22Rv1 (cell line): ENCODE results near the gene MOK.

Experiments used
- H3K27ac ChIP-seq: fragments of 450-650 bp; 2 replicates; pipeline ENCODE4 v1.5.1; 2017
- ZFX ChIP-seq: fragments of 450-650 bp; IDR thresholded peaks from 2 replicates; pipeline ENCODE4 v1.6.1; 2017; ENCODE audit warnings: antibody characterized with exemption, borderline replicate concordance
- TF ChIP-seq, protein P1 (sequence below): fragments of 450-650 bp; IDR thresholded peaks from 2 replicates; pipeline ENCODE4 v1.5.1; 2017; ENCODE audit warnings: mild to moderate bottlenecking

MOK gene

DNA sequence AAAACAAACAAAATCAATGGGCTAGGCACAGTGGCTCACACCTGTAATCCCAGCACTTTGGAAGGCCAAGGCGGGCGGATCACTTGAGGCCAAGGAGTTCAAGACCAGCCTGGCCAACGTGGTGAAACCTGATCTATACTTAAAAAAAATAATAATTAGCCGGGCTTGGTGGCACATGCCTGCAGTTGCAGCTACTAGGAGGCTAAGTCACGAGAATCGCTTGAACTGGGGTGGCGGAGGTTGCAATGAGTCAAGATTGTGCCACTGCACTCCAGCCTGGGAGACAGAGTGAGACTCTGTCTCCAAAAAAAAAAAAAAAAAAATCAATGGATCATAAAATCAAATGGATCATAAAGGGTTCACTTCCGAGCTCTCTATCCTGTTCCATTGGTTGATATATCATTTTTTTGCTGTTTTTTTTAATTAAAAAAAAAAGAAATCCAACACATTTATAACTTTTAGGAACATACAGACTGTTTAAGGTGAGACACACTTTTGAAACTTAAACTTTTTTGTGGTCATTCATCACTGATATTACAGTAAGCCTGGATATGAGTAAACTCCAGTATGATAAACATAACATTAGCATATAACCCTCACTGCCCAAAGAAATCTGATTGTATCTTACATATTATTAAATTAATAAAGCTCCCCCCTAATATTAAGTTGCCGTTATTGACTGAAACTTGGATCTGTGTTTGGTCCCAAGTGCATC is 22.1 kb downstream of the MOK start:
- H3K27ac ChIP-seq: no peak overlapping the region
- no peak for TF ChIP-seq ZFX
- TF ChIP-seq, protein P1, sequence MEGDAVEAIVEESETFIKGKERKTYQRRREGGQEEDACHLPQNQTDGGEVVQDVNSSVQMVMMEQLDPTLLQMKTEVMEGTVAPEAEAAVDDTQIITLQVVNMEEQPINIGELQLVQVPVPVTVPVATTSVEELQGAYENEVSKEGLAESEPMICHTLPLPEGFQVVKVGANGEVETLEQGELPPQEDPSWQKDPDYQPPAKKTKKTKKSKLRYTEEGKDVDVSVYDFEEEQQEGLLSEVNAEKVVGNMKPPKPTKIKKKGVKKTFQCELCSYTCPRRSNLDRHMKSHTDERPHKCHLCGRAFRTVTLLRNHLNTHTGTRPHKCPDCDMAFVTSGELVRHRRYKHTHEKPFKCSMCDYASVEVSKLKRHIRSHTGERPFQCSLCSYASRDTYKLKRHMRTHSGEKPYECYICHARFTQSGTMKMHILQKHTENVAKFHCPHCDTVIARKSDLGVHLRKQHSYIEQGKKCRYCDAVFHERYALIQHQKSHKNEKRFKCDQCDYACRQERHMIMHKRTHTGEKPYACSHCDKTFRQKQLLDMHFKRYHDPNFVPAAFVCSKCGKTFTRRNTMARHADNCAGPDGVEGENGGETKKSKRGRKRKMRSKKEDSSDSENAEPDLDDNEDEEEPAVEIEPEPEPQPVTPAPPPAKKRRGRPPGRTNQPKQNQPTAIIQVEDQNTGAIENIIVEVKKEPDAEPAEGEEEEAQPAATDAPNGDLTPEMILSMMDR: no peak

DNA sequence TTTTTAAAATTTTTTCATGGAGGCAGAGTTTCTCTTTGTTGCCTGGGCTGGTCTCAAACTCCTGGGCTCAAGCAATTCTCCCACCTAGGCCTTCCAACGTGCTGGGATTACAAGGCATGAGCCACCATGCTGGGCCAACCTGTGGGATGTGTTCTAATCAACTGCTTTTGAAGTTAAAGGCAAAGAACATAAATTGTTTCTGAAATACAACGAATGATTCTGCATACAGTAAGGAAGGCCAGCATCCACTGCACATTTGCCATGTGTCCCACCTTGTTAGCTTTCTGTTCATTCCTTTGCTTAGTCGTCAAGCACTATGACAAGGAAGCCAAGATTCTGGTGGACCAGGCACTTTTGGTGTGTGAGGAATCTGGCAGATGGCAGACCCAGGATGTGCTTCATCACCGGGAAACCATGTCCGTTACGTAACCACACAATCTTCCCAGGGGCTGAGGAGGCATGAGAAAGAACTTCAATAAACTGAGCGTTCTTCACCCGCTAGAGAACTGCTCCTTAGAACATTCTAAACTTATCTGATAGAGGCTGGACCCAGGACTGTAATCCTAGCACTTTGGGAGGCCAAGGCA is 24.5 kb downstream of the MOK start:
- TF ChIP-seq, protein P1: no peak
- TF ChIP-seq ZFX: no peak
- 0 out of 2 replicates have a peak overlapping the region, but pooled peaks have one; percentile 51 for H3K27ac ChIP-seq

DNA sequence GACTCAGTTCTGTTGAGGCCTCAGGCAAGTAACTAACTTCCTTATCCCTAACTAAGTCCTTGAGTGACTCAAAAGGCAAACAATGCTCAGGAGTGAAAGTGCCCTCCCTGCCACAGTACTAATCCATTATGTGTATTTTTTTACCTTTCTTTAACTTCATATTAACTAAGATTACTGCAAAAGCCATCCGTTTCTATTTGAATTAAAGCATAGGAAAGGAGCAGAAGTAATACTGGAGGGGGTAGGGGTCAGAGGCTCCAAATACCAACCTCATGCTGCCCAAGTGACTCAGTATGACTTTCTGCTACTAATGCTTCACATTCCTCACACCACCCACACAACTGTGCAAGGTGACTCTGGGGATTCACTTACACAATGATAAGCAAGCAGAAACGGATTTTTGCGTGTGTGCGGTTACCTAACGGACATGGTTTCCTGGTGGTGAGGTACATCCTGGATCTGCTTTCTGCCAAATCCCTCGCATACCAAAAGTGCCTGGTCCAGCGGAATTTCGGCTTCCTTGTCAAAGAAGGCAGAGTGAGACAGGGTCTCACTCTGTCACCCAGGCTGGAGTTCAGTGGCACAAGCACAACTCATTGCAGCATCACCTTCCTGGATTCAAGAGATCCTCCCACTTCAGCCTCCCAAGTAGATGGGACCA is 25.1 kb downstream of the MOK start:
- TF ChIP-seq ZFX: no peak
- TF ChIP-seq, protein P1: no peak
- H3K27ac ChIP-seq: peak overlapping the region; percentile 51

DNA sequence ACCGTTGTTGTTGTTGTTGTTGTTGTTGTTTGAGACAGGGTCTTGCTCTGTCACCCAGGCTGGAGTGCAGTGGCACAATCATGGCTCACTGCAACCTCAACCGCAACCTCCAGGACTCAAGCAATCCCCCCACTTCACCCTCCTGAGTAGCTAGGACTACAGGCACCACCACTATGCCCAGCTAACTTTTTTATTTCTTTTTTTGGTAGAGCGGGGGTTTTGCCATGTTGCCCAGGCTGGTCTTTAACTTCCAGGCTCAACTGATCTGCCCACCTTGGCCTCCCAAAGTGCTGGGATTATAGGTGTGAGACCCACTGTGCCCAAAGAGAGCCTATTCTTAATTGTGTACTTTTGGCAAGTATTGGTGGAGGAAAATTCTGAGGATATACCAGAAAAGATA is 25.7 kb downstream of the MOK start:
- peak overlapping the region; percentile 51 for H3K27ac ChIP-seq
- TF ChIP-seq ZFX: no peak
- TF ChIP-seq, protein P1: no peak

GRCh38 chr14:102278631-102278935 is 26.4 kb downstream of the MOK start:
- TF ChIP-seq, protein P1: no peak
- no peak for TF ChIP-seq ZFX
- H3K27ac ChIP-seq: no peak overlapping the region

GRCh38 chr14:102277874-102278630 is 26.9 kb downstream of the MOK start:
- no peak overlapping the region for H3K27ac ChIP-seq
- TF ChIP-seq, protein P1: no peak
- no peak for TF ChIP-seq ZFX

DNA sequence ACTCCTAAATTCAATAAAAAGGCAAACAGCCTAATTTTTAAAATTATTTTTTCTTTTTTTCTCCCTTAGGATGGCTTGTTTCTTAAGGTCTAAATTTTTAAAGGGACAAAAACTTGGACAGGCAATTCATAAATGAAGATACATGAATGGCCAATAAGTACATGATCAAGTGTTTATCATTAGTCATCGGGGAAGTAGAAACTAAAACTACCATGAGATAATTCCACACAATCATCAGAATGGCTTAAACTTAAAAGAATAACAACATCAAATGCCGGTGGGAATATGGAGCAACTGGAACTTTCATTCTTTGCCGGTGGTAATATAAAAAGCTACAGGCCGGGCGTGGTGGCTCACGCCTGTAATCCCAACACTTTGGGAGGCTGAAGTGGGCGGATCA is 29.1 kb downstream of the MOK start:
- no peak overlapping the region for H3K27ac ChIP-seq
- TF ChIP-seq, protein P1: no peak
- TF ChIP-seq ZFX: no peak
